OCI-LY1 (cell line): ENCODE results near the gene DCLRE1A.

Experiments used
- H2AFZ ChIP-seq: fragments of 200-600 bp; sonication (generic), shearing (Covaris generic); 2 replicates; pipeline ENCODE4 v1.6.0; 2014; ENCODE audit warnings: antibody characterized with exemption, mild to moderate bottlenecking, low read length
- H3F3A ChIP-seq: fragments of 200-600 bp; sonication (generic), shearing (Covaris generic); 2 replicates; pipeline ENCODE4 v1.6.0; 2014; ENCODE audit warnings: mild to moderate bottlenecking, antibody characterized with exemption, low read length, moderate library complexity; ENCODE audit not compliant: insufficient read depth
- H3K27ac ChIP-seq: fragments of 200-600 bp; sonication (generic); 2 replicates; pipeline ENCODE4 v1.5.1; 2014; ENCODE audit warnings: low read length, mixed run types, mild to moderate bottlenecking, low read depth; ENCODE audit not compliant: poor library complexity, severe bottlenecking
- H3K27me3 ChIP-seq: fragments of 200-600 bp; sonication (generic); 2 replicates; pipeline ENCODE4 v1.6.0; 2014; ENCODE audit warnings: antibody characterized with exemption, mild to moderate bottlenecking, low read length, moderate library complexity; ENCODE audit not compliant: insufficient read depth
- H3K36me3 ChIP-seq: fragments of 200-600 bp; sonication (generic); 2 replicates; pipeline ENCODE4 v1.6.1; 2014; ENCODE audit warnings: mild to moderate bottlenecking, antibody characterized with exemption, low read length, moderate library complexity, mixed read lengths; ENCODE audit not compliant: insufficient read depth
- H3K4me1 ChIP-seq: fragments of 200-600 bp; sonication (generic); 2 replicates; pipeline ENCODE4 v1.5.1; 2014; ENCODE audit warnings: mild to moderate bottlenecking, low read length, moderate library complexity; ENCODE audit not compliant: insufficient read depth, severe bottlenecking
- H3K4me2 ChIP-seq: fragments of 200-600 bp; sonication (generic), shearing (Covaris generic); 2 replicates; pipeline ENCODE4 v1.6.1; 2014; ENCODE audit warnings: low read length
- H3K4me3 ChIP-seq: fragments of 200-600 bp; sonication (generic); 2 replicates; pipeline ENCODE4 v1.5.1; 2014; ENCODE audit warnings: low read length, low read depth, mild to moderate bottlenecking, mixed read lengths; ENCODE audit not compliant: poor library complexity, severe bottlenecking
- H3K79me2 ChIP-seq: fragments of 200-600 bp; shearing (Covaris generic); 2 replicates; pipeline ENCODE4 v1.6.1; 2016; ENCODE audit warnings: mixed run types, low read length, mixed read lengths; ENCODE audit not compliant: insufficient read depth
- H3K9ac ChIP-seq: fragments of 200-600 bp; sonication (generic), shearing (Covaris generic); 2 replicates; pipeline ENCODE4 v1.6.1; 2014; ENCODE audit warnings: mild to moderate bottlenecking, low read length, mixed read lengths
- H3K9me2 ChIP-seq: fragments of 200-600 bp; sonication (generic), shearing (Covaris generic); 2 replicates; pipeline ENCODE4 v1.6.1; 2014; ENCODE audit warnings: low read depth, mild to moderate bottlenecking, low read length, mixed read lengths
- H3K9me3 ChIP-seq: fragments of 200-600 bp; shearing (Covaris generic); 2 replicates; pipeline ENCODE4 v1.6.1; 2014; ENCODE audit warnings: low read length, mixed read lengths
- H4K20me1 ChIP-seq: fragments of 200-600 bp; sonication (generic), shearing (Covaris generic); 2 replicates; pipeline ENCODE4 v1.6.0; 2016; ENCODE audit warnings: mild to moderate bottlenecking, low read length; ENCODE audit not compliant: insufficient read depth
- CTCF ChIP-seq: fragments of 200-600 bp; sonication (generic), shearing (Covaris generic); IDR thresholded peaks from 2 replicates; pipeline ENCODE4 v1.5.1; 2017; ENCODE audit warnings: mild to moderate bottlenecking, antibody characterized with exemption, low read length, moderate library complexity, mixed read lengths
- EZH2 ChIP-seq: fragments of 200-600 bp; sonication (generic), shearing (Covaris generic); IDR thresholded peaks from 2 replicates; pipeline ENCODE4 v1.8.0; 2017; ENCODE audit warnings: borderline replicate concordance, mixed run types, mild to moderate bottlenecking, antibody characterized with exemption, low read length, moderate library complexity, mixed read lengths

The DCLRE1A gene

GRCh38 chr10:113876461-113876860, 22.6 kb upstream of the DCLRE1A start:
- Histone ChIP-seq H3K79me2 (peaks cover 4% of the 10 kb centered on the region), H3K27ac (no peak overlapping the region), H3F3A (no peaks in the 10 kb centered on the region), H3K9me2 (no peaks in the 10 kb centered on the region), H3K4me1 (no peaks in the 10 kb centered on the region), H2AFZ (no peak overlapping the region), H3K4me2 (no peak overlapping the region), H3K36me3 (peaks cover 17% of the 10 kb centered on the region), H3K9ac (no peak overlapping the region), H3K4me3 (no peak overlapping the region), H3K9me3 (peaks cover 5% of the 10 kb centered on the region; the same call in 1 of the 2 replicates), H3K27me3 (no peaks in the 10 kb centered on the region), H4K20me1 (no peaks in the 10 kb centered on the region)
- TF ChIP-seq EZH2, result no peak

GRCh38 chr10:113875212-113875611, 21.3 kb upstream of the DCLRE1A start:
- H4K20me1 ChIP-seq, result no peaks in the 10 kb centered on the region
- peaks cover 24% of the 10 kb centered on the region; the same call in 1 of the 2 replicates for H3K36me3 ChIP-seq
- no peak overlapping the region for H3K27ac ChIP-seq
- no peak overlapping the region for H3K4me2 ChIP-seq
- H3K27me3 ChIP-seq, result no peaks in the 10 kb centered on the region
- H3K9me2 ChIP-seq, result no peaks in the 10 kb centered on the region
- no peaks in the 10 kb centered on the region for H3F3A ChIP-seq
- H3K9ac ChIP-seq, result no peak overlapping the region
- peaks cover 5% of the 10 kb centered on the region; the same call in 1 of the 2 replicates for H3K9me3 ChIP-seq
- peaks cover 9% of the 10 kb centered on the region for H3K79me2 ChIP-seq
- TF ChIP-seq CTCF (no peak), EZH2 (no peak)
- H2AFZ ChIP-seq, result no peak overlapping the region
- no peaks in the 10 kb centered on the region for H3K4me1 ChIP-seq
- H3K4me3 ChIP-seq, result no peak overlapping the region

- H3K4me3 ChIP-seq, result no peak overlapping the region
- no peaks in the 10 kb centered on the region for H3K4me1 ChIP-seq
- peaks cover 15% of the 10 kb centered on the region for H3K79me2 ChIP-seq
- H3K36me3 ChIP-seq, result peaks cover 23% of the 10 kb centered on the region
- H3K9ac ChIP-seq, result no peak overlapping the region
- H3K9me2 ChIP-seq, result no peaks in the 10 kb centered on the region
- H3F3A ChIP-seq, result no peaks in the 10 kb centered on the region
- H3K9me3 ChIP-seq, result peaks cover 5% of the 10 kb centered on the region; the same call in 1 of the 2 replicates
- TF ChIP-seq EZH2, result no peak
- TF ChIP-seq CTCF, result peak; percentile 18; the same call in 1 of the 2 replicates
- H3K27me3 ChIP-seq, result no peaks in the 10 kb centered on the region
- no peak overlapping the region for H3K27ac ChIP-seq
- no peaks in the 10 kb centered on the region for H4K20me1 ChIP-seq
- no peak overlapping the region for H3K4me2 ChIP-seq
- no peak overlapping the region for H2AFZ ChIP-seq
These were observed 18.5 kb upstream of the DCLRE1A start for GRCh38 chr10:113872139-113873030.
